Stimulated activated CD4-positive, alpha-beta T cell treated with anti-CD3 and anti-CD28 coated beads, TNF-alpha, amount 100 ng/mL, for 48 hours (primary cell): ENCODE measurements around the gene IL5.

Experiments
- DNase-seq, 3 donors: peaks; one replicate each; pipeline ENCODE4 v3.0.0-alpha.2; 2020; ENCODE audit warnings: low read depth in 3 of 3

IL5 gene

GRCh38 chr5:132498686-132499271 is 44.5 kb downstream of the IL5 start:
- DNase-seq, result no peak

GRCh38 chr5:132498152-132498551 is 45.2 kb downstream of the IL5 start:
- no peak for DNase-seq

DNA sequence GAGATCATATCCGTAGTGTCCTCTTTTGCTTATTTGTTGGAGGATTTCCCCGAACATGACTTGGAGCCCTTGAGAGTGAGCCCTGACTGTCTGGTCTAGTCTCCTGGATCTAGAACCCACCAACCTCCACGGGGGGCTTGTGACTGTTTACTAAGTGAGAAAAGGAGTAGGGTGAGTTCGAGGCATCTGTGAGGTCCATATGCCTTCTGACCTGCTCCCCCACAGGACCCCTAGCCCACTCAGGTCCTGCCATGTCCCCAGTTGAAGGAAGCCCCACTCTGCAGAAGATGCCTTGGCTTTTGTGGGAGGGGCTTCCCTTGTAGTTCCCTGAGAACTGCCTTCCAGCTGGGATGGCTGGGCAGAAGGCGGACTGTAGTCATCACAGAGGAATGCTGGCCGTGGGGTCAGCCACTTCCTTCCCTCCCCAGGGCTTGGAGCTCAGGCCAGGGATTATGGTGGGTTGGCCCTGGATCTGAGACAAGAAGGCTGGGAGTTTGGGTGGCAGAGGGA is 45.8 kb downstream of the IL5 start:
- no peak for DNase-seq

DNA sequence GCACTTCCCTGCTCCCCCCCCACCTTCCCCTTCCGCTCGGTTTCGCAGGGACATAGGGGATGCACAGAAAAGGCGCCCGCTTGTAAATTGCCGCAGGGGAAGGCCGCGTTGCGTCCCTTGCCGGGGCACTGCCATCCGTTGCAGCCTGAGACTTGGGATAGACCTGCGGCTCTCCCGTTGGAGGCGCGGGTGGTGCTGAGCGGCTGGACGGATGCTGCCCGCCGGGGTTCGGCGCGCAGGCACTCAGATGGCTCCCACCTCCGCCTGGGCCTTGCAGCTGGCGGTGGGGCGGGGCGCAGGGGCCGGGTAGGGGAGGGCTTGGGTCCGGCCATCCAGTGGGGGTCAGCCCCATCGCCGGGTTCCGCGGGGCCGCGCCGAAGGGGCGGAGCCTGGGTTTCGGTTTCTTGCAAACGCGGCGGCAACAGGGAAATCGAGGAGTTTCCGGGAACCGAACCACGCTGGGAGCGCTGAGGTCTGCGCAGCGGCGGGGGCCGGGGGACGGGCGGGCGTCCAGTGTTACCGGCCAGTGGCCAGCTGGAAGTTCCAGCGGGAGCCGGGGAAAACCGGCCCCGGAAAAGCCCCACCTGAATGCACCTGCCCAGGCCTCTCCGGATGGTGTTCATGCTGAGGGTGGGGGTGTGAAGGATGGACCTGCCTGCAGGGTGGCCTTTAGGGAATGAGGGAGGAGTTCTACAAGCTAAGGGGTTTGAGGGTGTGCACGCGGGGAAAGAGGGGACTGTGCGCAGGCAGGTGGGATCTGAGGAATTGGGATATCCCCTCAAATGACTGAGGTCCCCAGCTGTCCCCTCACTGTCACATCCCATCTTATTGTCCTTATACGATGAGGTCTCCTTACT is 46.5 kb downstream of the IL5 start:
- DNase-seq, result no peak

DNA sequence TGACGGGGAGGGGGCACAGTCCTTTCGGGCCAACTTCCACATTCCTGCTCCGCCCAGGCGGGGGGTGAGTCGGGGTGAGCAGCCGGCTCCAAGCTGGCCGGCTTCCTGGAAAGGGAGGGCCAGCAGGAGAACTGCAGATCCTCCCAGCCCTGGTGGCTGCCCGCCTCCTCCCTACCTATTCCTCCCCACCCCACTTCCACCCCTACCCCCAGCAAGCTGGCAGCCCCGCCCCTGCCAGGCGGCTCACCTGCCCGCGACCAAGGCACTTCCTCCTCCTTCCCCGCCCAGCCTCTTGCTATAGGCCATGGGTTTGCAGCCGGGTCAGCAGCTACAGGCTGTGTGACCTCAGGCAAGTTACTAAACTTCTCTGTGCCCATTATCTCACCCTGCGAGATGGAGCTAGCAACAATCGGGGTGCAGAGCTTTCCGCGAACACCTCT is 47.1 kb downstream of the IL5 start:
- DNase-seq, result peak; percentile 66 to 85 (median 84)

- DNase-seq, result peak in 2 of 3 donors; percentile 75 to 78
Observed at GRCh38 chr5:132495667-132496190, 47.6 kb downstream of the IL5 start.

- DNase-seq, result no peak
Observed at GRCh38 chr5:132493821-132494220, 49.5 kb downstream of the IL5 start.

DNA sequence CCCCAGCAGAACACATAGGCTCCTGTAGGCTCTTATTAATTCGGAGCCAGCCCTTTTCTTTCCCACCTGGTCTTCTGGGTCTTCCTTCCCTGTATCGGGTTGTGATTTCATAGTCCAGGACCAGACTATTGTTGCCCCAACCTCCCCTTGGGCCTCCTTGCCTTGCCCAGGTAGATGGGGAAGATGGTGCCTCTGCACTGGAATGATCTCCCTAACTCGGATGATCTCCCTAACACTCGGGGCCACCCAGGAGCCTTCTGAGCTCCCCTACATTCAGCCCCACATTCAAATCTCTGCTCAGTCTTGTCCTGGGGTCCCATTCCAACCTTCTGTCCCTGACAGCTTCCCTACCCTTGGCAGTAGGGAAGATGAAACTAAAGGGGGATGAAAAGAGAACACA is 50.1 kb downstream of the IL5 start:
- no peak for DNase-seq

GRCh38 chr5:132492386-132493125 is 50.8 kb downstream of the IL5 start:
- DNase-seq, result no peak
